B cell (primary cell): ENCODE measurements around the gene STAT5A. TPM values are rescaled to one million over a fixed set of nuclear protein-coding genes. Genes with fewer than 3 reads are reported as not detected.

ENCODE experiments used
- ATAC-seq: fragments of 200-7000 bp; cut with Tn5 transposase; one replicate; pipeline ENCODE4 v1.10.0; 2021; ENCODE audit warnings: low read depth, mild to moderate bottlenecking, moderate number of reproducible peaks, moderate library complexity
- CTCF ChIA-PET: fragments of 350-600 bp; sonication (Branson Sonifier 250); formaldehyde crosslinking; loops from one replicate; lab custom pipeline; 2021; ENCODE audit warnings: antibody characterized with exemption, inconsistent platforms; lab: Charles Lee
- POLR2A ChIA-PET: fragments of 350-600 bp; sonication (Branson Sonifier 250); formaldehyde crosslinking; loops from one replicate; lab custom pipeline; 2021; ENCODE audit warnings: antibody characterized with exemption; lab: Charles Lee
- DNase-seq: peaks from one replicate; pipeline ENCODE4 v3.0.0; 2013
- H2AFZ ChIP-seq: 2 replicates; pipeline ENCODE4 v1.6.1; 2012; ENCODE audit warnings: mild to moderate bottlenecking, low read depth, low read length; ENCODE audit not compliant: insufficient read depth, poor library complexity, severe bottlenecking
- H3K27ac ChIP-seq, 2 donors: 1 replicate in 1 of 2; 2 replicates in 1 of 2; pipeline ENCODE4 v1.5.1; 2012 to 2013; ENCODE audit warnings: low read length in 2 of 2, mild to moderate bottlenecking in 2 of 2, moderate library complexity in 1 of 2
- H3K27me3 ChIP-seq, 4 experiments: fragments of 200-600 bp in 1 of 4; sonication (generic) in 1 of 4; replicated peaks in 1 of 4; 1 replicate in 2 of 4; 2 replicates in 2 of 4; pipeline versions ENCODE4 v1.6.1 to v1.7.0; 2013 to 2016; ENCODE audit warnings: low read length in 3 of 4, mild to moderate bottlenecking in 2 of 4, mixed read lengths in 1 of 4, moderate library complexity in 1 of 4; ENCODE audit not compliant: insufficient read depth in 4 of 4, control insufficient read depth in 3 of 4; ENCODE audit errors: control extremely low read depth in 1 of 4
- H3K36me3 ChIP-seq, 2 experiments: replicated peaks in 1 of 2; 1 replicate in 1 of 2; 2 replicates in 1 of 2; pipeline versions ENCODE4 v1.6.1 to v1.7.1; 2013; ENCODE audit warnings: low read length in 1 of 2; ENCODE audit not compliant: insufficient read depth in 2 of 2, control insufficient read depth in 1 of 2; ENCODE audit errors: control extremely low read depth in 1 of 2, extremely low read depth in 1 of 2
- H3K4me1 ChIP-seq, 2 donors: fragments of 200-600 bp in 1 of 2; sonication (generic) in 1 of 2; 1 replicate in 1 of 2; 2 replicates in 1 of 2; pipeline versions ENCODE4 v1.5.1 to v1.6.1; 2013 to 2017; ENCODE audit warnings: low read length in 2 of 2; ENCODE audit not compliant: control insufficient read depth in 2 of 2, insufficient read depth in 2 of 2
- H3K4me2 ChIP-seq: replicated peaks from 2 replicates; pipeline ENCODE3; 2012; ENCODE audit warnings: mild to moderate bottlenecking, low read depth, low read length; ENCODE audit not compliant: poor library complexity, severe bottlenecking
- H3K4me3 ChIP-seq, 5 experiments: fragments of 200-600 bp in 1 of 5; sonication (generic) in 1 of 5; 1 replicate in 3 of 5; 2 replicates in 2 of 5; pipeline versions ENCODE4 v1.5.1 to v1.7.0; 2011 to 2016; ENCODE audit warnings: low read length in 4 of 5, mild to moderate bottlenecking in 4 of 5, low read depth in 2 of 5, control low read depth in 1 of 5, moderate library complexity in 1 of 5; ENCODE audit not compliant: insufficient read depth in 1 of 5; ENCODE audit errors: control extremely low read depth in 1 of 5, extremely low read depth in 1 of 5
- H3K79me2 ChIP-seq: fragments of 200-600 bp; sonication (generic); one replicate; pipeline ENCODE4 v1.6.0; 2016; ENCODE audit warnings: low read length; ENCODE audit not compliant: control insufficient read depth, insufficient read depth
- H3K9ac ChIP-seq: fragments of 200-600 bp; sonication (generic); 2 replicates; pipeline ENCODE4 v1.6.1; 2017; ENCODE audit warnings: mild to moderate bottlenecking, low read length, moderate library complexity
- H3K9me3 ChIP-seq, 3 donors: one replicate each; pipeline versions ENCODE4 v1.6.1 to v1.7.1; 2013; ENCODE audit warnings: low read length in 2 of 3; ENCODE audit not compliant: control insufficient read depth in 2 of 3, insufficient read depth in 1 of 3; ENCODE audit errors: control extremely low read depth in 1 of 3
- H4K20me1 ChIP-seq: 2 replicates; pipeline ENCODE4 v1.6.0; 2012; ENCODE audit warnings: mild to moderate bottlenecking, low read length; ENCODE audit not compliant: insufficient read depth, control insufficient read depth, poor library complexity, severe bottlenecking
- H3K27ac Mint-ChIP-seq: one replicate; pipeline ENCODE4 v1.8.0; 2021; ENCODE audit warnings: mixed read lengths
- H3K27me3 Mint-ChIP-seq: one replicate; pipeline ENCODE4 v1.8.0; 2021; ENCODE audit warnings: mixed read lengths
- H3K4me1 Mint-ChIP-seq: one replicate; pipeline ENCODE4 v1.8.0; 2021; ENCODE audit warnings: mixed read lengths
- H3K4me3 Mint-ChIP-seq: one replicate; pipeline ENCODE4 v1.8.0; 2021; ENCODE audit warnings: mixed read lengths
- H3K9me3 Mint-ChIP-seq: one replicate; pipeline ENCODE4 v1.8.0; 2022; ENCODE audit warnings: mixed read lengths; ENCODE audit not compliant: insufficient read depth
- CTCF ChIP-seq: fragments of 200-600 bp; IDR thresholded peaks from one replicate; pipeline ENCODE4 v1.8.0; 2022; ENCODE audit warnings: antibody characterized with exemption, mild to moderate bottlenecking
- EZH2 ChIP-seq: IDR thresholded peaks from 2 replicates; pipeline ENCODE4 v1.6.1; 2012; ENCODE audit warnings: borderline replicate concordance, low read depth, mild to moderate bottlenecking, moderate library complexity, low read length; ENCODE audit not compliant: insufficient read depth, poor library complexity, severe bottlenecking
- WGBS: methylation state at CpG from one replicate; pipeline ENCODE4 v1.1.5; 2013; ENCODE audit warnings: missing lambda C conversion rate; ENCODE audit not compliant: insufficient coverage; 5-methylcytosine and 5-hydroxymethylcytosine counted together
- intact Hi-C: fragments of 100-400 bp; cut with micrococcal nuclease; formaldehyde crosslinking; loops from one replicate; pipeline ENCODE4 v1.10.0; 2022
- polyA plus RNA-seq: library from polyadenylated mRNA; depleted of rRNA; stranded (reverse); fragments of >200 nt; gene quantifications from 2 replicates; pipeline ENCODE4 v1.2.3, GENCODE V29; 2012
- total RNA-seq, 2 donors: library from RNA; stranded (reverse); fragments of 120-200 nt in 1 of 2; gene quantifications; 1 replicate in 1 of 2; 2 replicates in 1 of 2; pipeline versions ENCODE4 v1.2.3 to v1.2.4, GENCODE V29; 2013 to 2022

The STAT5A gene
- total and polyA plus RNA-seq, 2 donors (not counting 1 experiment from before 2014, with no cell fraction given), result 48.8 to 110 TPM

GRCh38 chr17:42313389-42313772 lies 25.1 kb downstream of the STAT5A start:
- ATAC-seq, result no peak
- no peak overlapping the region for H3K4me3 ChIP-seq
- no peaks in the 10 kb centered on the region for H3K27me3 ChIP-seq
- peak overlapping the region; percentile 95 for H3K4me2 ChIP-seq
- intact Hi-C loops, result loop anchor here (2.0 kb wide), 1 partner anchor 93 kb away; no protein-coding TSS in a partner anchor
- peak overlapping the region; percentile 80 for H3K27ac Mint-ChIP-seq
- no peaks in the 10 kb centered on the region for H3K9me3 ChIP-seq
- peaks cover 14% of the 10 kb centered on the region for H4K20me1 ChIP-seq
- no peak overlapping the region for H3K27ac ChIP-seq
- CTCF ChIA-PET, result interaction anchor here (0.5 to 20.6 kb wide), 14 partner anchors 9 to 217 kb away, joined by 3 to 546 read pairs (median 5); partner anchors contain the start of gene STAT3
- H2AFZ ChIP-seq, result no peak overlapping the region
- no peaks in the 10 kb centered on the region for H3K9me3 Mint-ChIP-seq
- peaks cover 0 to 46% of the 10 kb centered on the region in 2 experiments for H3K36me3 ChIP-seq
- no CpG with 5 or more reads among the region's 4 CpGs for WGBS
- H3K9ac ChIP-seq, result no peak overlapping the region
- peaks cover 44 to 52% of the 10 kb centered on the region in 2 donors for H3K4me1 ChIP-seq
- H3K79me2 ChIP-seq, result no peaks in the 10 kb centered on the region
- H3K27me3 Mint-ChIP-seq, result no peaks in the 10 kb centered on the region
- peaks cover 51% of the 10 kb centered on the region for H3K4me1 Mint-ChIP-seq
- POLR2A ChIA-PET, result interaction anchor here (0.7 to 2.3 kb wide), 4 partner anchors 25 to 144 kb away, joined by 3 to 12 read pairs (median 6); partner anchors contain the start of genes STAT3 and STAT5A
- H3K4me3 Mint-ChIP-seq, result peak overlapping the region; percentile 26
- DNase-seq, result no peak
- no peak for TF ChIP-seq EZH2
- TF ChIP-seq CTCF, result no peak

GRCh38 chr17:42313773-42314566 lies 25.7 kb downstream of the STAT5A start:
- POLR2A ChIA-PET, result interaction anchor here (0.6 to 2.3 kb wide), 6 partner anchors 23 to 144 kb away, joined by 3 to 12 read pairs (median 5); partner anchors contain the start of genes STAT3 and STAT5A
- no peak for TF ChIP-seq EZH2
- no peak for TF ChIP-seq CTCF
- peak overlapping the region; percentile 65 for H3K4me2 ChIP-seq
- peak overlapping the region; percentile 80 for H3K27ac Mint-ChIP-seq
- WGBS, result 92% methylated on average over 12 of the region's 14 CpGs
- no peak overlapping the region for H3K9ac ChIP-seq
- H3K27me3 Mint-ChIP-seq, result no peaks in the 10 kb centered on the region
- H3K4me1 ChIP-seq, result peaks cover 44 to 52% of the 10 kb centered on the region in 2 donors
- H3K27ac ChIP-seq, result peak overlapping the region in 1 of 2 donors; percentile 5
- DNase-seq, result no peak
- ATAC-seq, result no peak
- intact Hi-C loops, result loop anchor here (2.0 kb wide), 2 partner anchors 25 to 93 kb away; partner anchors contain the start of gene STAT5A
- CTCF ChIA-PET, result interaction anchor here (0.5 to 20.6 kb wide), 14 partner anchors 8 to 216 kb away, joined by 3 to 546 read pairs (median 6); partner anchors contain the start of gene STAT3
- peaks cover 54% of the 10 kb centered on the region for H3K4me1 Mint-ChIP-seq
- H4K20me1 ChIP-seq, result peaks cover 14% of the 10 kb centered on the region
- H3K27me3 ChIP-seq, result no peaks in the 10 kb centered on the region
- H3K4me3 Mint-ChIP-seq, result peak overlapping the region; percentile 26
- H3K36me3 ChIP-seq, result peaks cover 0 to 42% of the 10 kb centered on the region in 2 experiments
- no peak overlapping the region for H2AFZ ChIP-seq
- no peaks in the 10 kb centered on the region for H3K79me2 ChIP-seq
- H3K4me3 ChIP-seq, result no peak overlapping the region
- no peaks in the 10 kb centered on the region for H3K9me3 ChIP-seq
- no peaks in the 10 kb centered on the region for H3K9me3 Mint-ChIP-seq
